NCI-H146 (cell line): Measurements from ENCODE around the gene LRSAM1.
A peak's percentile ranks its signal among the peaks of the same experiment; 100 is the strongest.

Source experiments
- DNase-seq: peaks from one replicate; lab custom pipeline; 2025; lab: John Stamatoyannopoulos, UW

LRSAM1 gene

DNA sequence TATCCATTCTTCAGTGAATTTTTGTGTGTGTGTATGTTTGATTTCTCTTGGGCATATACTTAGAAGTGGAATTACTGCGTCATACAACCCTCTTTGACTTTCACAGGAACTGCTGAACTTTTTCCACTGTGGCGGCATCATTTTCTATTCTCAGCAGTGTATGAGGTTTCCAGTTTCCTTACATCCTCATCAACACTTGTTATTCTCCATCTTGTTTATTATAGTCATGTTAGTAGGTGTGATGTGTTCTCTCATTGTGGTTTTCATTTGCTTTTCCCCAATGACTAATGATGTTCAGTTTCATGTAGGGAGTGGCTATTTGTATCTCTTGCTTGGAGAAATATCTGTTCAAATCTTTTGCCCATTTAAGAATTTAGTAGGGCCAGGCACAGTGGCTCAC lies 24.6 kb upstream of the LRSAM1 start:
- DNase-seq = no peak

GRCh38 chr9:127428348-127428747 lies 23.0 kb upstream of the LRSAM1 start:
- DNase-seq = no peak

DNA sequence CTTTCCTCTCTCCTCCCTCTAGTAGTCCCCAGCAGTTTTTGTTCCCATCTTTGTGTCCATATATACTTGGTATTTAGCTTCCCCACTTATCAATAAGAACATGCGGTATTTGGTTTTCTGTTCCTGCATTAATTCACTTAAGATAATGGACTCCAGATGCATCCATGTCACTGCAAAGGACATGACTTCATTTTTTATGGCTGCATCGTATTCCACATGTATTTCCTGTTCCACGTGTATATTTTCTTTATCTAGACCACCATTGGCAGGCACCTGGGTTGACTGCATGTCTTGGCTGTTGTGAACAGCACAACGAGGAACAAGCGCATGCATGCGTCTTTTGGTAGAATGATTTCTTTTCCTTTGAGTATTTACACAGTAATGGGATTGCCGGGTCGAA lies 20.9 kb upstream of the LRSAM1 start:
- no peak for DNase-seq

DNA sequence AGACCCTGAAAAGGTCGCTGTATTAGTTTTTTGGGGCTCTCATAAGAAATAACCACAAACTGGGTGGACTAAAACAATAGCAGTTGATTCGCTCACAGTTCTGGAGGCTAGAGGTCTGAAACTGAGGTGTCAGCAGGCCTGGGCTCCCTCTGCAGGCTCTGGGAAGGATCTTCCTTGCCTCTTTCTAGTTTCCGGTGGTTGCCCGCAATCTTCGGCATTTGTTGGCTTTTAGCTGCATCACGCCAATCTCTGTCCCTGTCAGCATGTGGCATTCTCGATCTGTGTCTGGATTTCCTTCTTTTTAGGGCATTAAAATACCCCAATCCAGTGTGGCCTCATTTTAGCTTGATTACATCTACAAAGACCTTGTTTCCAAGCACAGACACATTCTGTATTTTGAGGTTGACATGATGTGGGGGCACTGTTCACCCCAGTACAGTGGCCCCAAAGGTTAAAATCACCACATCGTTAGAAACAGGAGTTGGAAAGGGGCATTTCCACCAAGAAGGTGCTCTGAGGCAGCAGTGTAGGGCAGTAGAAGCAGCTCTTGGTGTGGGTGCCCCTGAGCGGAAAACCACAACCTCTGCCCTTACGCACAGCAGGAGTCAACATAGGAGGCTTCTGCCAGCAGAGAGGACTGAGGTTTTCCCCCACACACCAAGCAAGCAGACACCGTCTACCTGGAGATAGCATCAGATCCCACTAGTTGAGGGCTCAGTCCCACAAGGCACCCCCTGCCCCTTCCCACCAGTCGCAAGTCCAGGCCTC lies 13.6 kb upstream of the LRSAM1 start:
- no peak for DNase-seq

DNA sequence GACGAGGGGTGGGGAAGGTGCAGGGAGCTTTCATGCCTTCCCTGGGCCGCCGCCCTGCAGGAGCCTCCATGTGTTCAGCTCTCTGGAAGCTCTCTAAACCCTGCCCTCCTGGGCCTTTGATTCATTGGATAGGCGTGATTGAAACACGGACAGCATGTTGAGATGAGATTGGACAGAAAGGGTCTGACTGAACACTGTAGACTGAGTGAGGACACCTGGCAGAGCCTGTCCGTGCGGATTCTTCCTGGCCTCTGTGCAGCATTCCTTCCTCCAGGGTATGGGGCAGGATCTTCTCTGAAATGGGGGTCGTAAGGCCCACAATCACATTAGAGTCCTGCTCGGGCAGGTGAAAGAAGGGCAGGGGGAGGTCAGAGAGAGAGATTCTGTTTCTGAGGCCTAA lies 12.9 kb upstream of the LRSAM1 start:
- no peak for DNase-seq

DNA sequence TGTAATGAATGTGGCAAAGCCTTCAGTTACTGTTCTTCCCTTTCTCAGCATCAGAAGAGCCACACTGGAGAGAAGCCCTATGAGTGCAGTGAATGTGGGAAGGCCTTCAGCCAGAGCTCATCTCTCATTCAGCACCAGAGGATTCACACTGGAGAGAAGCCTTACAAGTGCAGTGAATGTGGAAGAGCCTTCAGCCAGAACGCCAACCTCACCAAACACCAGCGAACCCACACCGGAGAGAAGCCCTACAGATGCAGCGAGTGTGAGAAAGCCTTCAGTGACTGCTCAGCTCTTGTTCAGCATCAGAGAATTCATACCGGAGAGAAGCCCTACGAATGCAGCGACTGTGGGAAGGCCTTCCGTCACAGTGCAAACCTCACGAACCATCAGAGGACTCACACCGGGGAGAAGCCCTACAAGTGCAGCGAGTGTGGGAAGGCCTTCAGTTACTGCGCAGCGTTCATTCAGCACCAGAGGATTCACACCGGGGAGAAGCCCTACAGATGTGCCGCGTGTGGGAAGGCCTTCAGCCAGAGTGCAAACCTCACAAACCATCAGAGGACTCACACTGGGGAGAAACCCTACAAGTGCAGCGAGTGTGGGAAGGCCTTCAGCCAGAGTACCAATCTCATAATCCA lies 6.9 kb upstream of the LRSAM1 start:
- no peak for DNase-seq

DNA sequence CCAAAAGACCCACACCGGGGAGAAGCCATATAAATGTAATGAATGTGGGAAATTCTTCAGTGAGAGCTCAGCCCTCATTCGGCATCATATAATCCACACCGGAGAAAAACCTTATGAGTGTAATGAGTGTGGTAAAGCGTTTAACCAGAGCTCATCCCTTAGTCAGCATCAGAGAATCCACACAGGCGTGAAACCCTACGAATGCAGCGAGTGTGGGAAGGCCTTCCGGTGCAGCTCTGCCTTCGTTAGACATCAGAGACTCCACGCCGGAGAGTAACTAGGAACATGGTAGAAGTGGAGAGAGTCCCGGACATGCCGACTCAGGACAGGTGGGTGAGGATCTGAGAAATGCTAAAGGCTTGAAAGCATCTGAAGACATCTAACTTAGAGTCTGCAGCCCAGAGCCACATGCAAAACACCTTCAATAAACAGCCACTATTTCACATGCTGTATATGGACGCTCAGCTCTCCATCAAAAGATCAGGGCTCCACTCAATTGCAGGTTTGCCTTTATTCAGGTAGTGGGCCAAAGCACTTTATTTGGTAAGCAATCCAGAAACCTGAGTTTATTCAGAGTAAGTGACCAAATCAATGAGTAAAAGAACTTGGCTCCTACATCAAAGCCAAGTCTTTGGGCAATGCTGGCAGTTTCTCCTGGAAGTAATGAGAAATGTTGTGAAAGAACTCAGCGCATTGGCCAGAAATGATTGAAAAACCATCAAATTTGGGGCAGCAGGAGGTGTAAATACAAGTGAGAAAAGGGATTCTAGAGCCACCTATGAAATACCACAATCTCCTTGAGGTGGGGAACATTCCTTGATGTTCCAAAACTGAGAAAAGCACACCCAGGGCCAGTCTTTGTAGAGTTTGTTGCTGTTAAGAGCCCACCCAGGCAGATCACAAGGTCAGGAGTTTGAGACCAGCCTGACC lies 6.1 kb upstream of the LRSAM1 start:
- DNase-seq = no peak

DNA sequence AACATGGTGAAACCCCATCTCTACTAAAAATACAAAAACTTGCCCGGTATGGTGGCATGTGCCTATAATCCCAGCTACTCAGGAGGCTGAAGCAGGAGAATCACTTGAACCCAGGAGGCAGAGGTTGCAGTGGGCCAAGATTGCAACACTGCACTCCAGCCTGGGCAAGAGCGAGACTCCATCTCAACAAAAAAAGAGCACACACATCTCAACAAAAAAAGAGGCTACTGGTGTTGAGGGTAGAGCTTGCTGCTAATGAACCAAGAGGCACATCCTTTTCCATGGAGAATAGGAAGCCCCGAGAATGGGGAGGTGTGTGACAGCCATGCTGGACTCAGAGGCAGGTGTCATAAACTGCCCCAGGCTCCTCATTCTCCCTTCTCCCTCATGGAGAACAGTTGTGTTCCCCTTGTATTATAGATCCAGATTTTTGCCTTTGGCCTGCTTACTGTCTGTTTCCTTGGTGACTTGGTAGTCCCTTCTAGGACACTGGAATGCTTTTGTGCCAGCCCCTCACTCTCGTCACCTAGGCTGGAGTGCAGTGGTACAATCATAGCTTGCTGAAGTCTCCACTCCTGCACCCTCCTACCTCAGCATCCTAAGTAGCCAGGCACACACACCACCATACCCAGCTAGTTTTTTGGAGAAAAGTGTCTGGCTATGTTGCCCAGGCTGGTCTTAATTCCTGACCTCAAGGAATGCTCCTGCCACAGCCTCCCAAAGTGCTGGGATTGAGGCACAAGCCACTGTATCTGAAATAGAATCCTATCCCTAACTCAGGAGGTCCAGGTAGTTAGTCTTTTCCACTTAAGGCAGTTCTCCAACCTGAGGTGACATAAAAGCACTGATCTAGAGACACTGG lies 5.2 kb upstream of the LRSAM1 start:
- no peak for DNase-seq

GRCh38 chr9:127446713-127447415 lies 4.4 kb upstream of the LRSAM1 start:
- DNase-seq = no peak

GRCh38 chr9:127447416-127448111 lies 3.7 kb upstream of the LRSAM1 start:
- no peak for DNase-seq

DNA sequence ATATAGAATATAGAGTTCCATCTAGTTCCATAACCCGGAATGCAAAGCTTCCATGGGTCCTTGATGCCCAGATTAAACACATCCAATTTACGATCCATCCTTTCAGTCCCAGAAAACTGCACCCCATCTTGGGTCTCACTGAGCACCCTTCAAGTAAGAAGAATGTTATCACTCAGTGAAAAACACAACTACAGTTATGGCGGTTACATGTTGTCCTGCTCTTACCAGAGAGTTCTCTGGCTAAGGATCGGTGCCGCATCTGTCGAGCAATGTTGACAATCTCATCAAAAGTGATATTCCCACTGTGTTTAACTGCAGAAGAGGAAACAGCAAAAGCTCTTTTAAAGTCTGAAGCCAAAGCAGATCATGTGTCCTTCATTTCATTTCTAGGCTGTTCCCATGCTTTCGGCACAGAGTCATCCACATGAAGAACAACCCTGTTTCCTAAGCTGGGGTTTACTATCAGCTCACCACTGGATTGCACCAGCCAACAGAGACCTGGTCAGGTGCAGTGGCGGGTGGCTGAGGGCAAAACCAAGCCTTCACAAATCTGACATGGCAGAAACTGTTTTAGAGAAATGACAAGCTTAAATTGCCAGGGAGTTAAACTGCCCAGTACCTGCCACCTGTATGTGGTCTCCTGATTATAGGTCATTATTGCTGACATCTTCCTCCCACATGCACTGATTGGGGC lies 3.1 kb upstream of the LRSAM1 start:
- no peak for DNase-seq

DNA sequence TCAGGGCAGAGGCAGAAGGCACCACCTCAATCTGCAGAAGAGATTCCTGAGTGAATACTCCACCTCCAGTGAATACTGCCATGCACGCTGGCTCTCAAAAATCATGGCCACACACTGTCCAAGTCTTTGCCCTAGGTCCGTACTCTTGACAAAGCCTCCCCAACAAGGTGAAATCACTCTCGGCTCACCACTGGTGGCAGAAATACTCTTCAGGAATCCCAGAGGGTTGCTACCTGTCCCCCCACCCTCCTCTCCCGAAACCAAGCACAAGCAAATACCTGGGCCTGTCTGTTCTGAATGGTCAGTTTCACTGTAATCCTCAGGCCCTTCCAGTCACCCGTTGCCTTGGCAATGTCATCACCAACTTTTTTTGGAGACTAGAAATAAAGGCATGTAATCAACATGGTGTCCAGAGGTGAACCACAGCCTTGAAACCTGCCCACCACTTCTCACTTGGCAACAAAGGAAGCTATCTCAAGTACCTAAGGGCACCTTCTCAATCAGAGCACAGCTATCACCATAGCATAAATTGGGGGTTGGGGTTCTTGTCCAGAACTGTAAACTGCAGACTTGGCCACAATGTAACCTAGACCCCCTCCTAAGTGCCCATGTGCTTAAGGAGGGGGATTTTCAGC lies 1.9 kb upstream of the LRSAM1 start:
- DNase-seq = no peak

- DNase-seq = no peak
Measured at GRCh38 chr9:127450243-127450760, 1.0 kb upstream of the LRSAM1 start.

DNA sequence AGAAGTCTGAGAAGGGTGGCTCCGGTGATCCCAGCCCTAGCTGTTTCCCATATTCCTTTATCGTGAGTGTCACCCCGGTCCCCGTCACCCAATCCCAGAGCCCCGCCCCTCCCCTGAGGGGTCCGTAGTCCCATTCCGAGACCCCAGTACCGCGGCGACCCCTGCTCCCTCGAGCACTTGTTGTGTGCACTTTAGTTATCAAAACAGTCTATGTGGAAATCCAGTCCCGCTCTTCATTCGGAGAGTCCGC lies 223 bp downstream of the LRSAM1 start:
- DNase-seq = no peak

GRCh38 chr9:127451858-127452656 lies 747 bp downstream of the LRSAM1 start:
- DNase-seq = peak; percentile 55

- peak; percentile 8 for DNase-seq
Measured at GRCh38 chr9:127452691-127453090, 1.4 kb downstream of the LRSAM1 start.

GRCh38 chr9:127455324-127455992 lies 4.1 kb downstream of the LRSAM1 start:
- no peak for DNase-seq
